ENCODE results near the gene IQSEC1. TPM values are rescaled to one million over a fixed set of nuclear protein-coding genes. Genes with fewer than 3 reads are reported as not detected.
A peak's percentile ranks its signal among the peaks of the same experiment; 100 is the strongest.

Gene IQSEC1
- total and polyA plus RNA-seq, 9 of the 15 experiments (the other 6 are each of a cell fraction or from before 2014, with no cell fraction given): 0.56 to 39.0 (median 6.8) TPM

DNA sequence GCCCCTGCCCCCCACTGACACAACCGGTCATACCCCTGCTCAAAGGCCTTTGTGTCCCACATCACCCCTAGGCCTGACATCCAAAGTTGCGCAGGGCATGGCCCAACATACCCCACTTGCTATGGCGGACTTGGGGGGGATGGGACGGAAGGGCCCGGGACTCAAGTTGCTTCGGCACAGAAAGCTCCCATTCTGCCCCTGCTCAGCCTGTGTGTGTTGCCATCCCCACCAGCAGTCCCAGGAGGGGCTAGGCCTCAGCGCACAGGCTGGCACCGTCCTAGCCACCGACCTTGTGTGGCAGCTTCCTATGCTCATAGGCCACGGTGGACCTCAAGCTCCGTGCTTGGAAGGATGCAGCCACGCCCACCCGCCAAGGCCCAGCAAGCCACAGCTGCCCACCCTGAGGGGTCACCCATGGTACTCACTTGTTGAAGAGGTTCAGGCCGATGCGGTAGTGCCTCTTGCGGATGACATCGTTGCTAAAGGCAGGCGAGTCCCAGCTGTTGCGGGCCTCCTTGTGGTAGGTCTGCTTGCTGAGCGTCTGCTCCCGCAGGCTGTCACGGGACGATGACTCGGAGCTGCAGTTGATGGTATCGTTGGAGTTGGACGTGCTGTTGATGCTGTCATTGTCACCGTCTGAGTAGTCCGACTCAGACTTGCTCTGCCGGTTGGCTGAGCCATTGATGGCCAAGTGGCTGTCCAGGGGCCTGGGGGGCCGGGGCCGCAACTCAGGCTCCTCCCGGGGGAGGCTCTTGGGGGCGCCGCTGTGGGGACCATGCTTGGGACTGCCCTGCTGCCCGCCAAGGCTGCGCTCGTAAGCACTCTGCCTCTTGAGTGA is 138.0 kb downstream of the IQSEC1 start (continued):
- TF ChIP-seq, protein P1, sequence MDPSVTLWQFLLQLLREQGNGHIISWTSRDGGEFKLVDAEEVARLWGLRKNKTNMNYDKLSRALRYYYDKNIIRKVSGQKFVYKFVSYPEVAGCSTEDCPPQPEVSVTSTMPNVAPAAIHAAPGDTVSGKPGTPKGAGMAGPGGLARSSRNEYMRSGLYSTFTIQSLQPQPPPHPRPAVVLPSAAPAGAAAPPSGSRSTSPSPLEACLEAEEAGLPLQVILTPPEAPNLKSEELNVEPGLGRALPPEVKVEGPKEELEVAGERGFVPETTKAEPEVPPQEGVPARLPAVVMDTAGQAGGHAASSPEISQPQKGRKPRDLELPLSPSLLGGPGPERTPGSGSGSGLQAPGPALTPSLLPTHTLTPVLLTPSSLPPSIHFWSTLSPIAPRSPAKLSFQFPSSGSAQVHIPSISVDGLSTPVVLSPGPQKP (CRISPR knock-in tag; IDR thresholded peaks at IDR 0.05): 0 out of 2 replicates have a peak, but pooled peaks have one; percentile 73
- TF ChIP-seq, protein P2, sequence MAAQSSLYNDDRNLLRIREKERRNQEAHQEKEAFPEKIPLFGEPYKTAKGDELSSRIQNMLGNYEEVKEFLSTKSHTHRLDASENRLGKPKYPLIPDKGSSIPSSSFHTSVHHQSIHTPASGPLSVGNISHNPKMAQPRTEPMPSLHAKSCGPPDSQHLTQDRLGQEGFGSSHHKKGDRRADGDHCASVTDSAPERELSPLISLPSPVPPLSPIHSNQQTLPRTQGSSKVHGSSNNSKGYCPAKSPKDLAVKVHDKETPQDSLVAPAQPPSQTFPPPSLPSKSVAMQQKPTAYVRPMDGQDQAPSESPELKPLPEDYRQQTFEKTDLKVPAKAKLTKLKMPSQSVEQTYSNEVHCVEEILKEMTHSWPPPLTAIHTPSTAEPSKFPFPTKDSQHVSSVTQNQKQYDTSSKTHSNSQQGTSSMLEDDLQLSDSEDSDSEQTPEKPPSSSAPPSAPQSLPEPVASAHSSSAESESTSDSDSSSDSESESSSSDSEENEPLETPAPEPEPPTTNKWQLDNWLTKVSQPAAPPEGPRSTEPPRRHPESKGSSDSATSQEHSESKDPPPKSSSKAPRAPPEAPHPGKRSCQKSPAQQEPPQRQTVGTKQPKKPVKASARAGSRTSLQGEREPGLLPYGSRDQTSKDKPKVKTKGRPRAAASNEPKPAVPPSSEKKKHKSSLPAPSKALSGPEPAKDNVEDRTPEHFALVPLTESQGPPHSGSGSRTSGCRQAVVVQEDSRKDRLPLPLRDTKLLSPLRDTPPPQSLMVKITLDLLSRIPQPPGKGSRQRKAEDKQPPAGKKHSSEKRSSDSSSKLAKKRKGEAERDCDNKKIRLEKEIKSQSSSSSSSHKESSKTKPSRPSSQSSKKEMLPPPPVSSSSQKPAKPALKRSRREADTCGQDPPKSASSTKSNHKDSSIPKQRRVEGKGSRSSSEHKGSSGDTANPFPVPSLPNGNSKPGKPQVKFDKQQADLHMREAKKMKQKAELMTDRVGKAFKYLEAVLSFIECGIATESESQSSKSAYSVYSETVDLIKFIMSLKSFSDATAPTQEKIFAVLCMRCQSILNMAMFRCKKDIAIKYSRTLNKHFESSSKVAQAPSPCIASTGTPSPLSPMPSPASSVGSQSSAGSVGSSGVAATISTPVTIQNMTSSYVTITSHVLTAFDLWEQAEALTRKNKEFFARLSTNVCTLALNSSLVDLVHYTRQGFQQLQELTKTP (IDR thresholded peaks at IDR 0.05; ENCODE audit: low read depth in 1 of 2, partially characterized antibody in 2 of 2): no peak
- TF ChIP-seq MEIS2 (IDR thresholded peaks at IDR 0.05; ENCODE audit: partially characterized antibody) (peak; percentile 56), CEBPG (CRISPR knock-in tag; IDR thresholded peaks at IDR 0.05) (peak; percentile 18; the same call in 1 of the 2 replicates), CEBPG (tag; conservative IDR thresholded peaks at IDR 0.05 in 1 of 2, IDR thresholded peaks at IDR 0.05 in 1 of 2) (no peak), SMAD3 (CRISPR knock-in tag; conservative IDR thresholded peaks at IDR 0.05) (0 out of 2 replicates have a peak, but pooled peaks have one; percentile 42), TCFL5 (CRISPR knock-in tag; conservative IDR thresholded peaks at IDR 0.05) (no peak), MAFK (IDR thresholded peaks at IDR 0.05; ENCODE audit: low read length) (peak; percentile 43; the same call in 1 of the 2 replicates), KLF16 (IDR thresholded peaks at IDR 0.05) (no peak), NRF1 (conservative IDR thresholded peaks at IDR 0.05 in 1 of 2, IDR thresholded peaks at IDR 0.05 in 1 of 2) (0 out of 4 replicates have a peak, but pooled peaks of 1 of the 2 experiments have one; percentile 17)
- TF ChIP-seq, protein P3, sequence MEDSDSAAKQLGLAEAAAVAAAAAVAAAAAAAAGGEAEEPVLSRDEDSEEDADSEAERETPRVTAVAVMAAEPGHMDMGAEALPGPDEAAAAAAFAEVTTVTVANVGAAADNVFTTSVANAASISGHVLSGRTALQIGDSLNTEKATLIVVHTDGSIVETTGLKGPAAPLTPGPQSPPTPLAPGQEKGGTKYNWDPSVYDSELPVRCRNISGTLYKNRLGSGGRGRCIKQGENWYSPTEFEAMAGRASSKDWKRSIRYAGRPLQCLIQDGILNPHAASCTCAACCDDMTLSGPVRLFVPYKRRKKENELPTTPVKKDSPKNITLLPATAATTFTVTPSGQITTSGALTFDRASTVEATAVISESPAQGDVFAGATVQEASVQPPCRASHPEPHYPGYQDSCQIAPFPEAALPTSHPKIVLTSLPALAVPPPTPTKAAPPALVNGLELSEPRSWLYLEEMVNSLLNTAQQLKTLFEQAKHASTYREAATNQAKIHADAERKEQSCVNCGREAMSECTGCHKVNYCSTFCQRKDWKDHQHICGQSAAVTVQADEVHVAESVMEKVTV (CRISPR knock-in tag; IDR thresholded peaks at IDR 0.05): 0 out of 2 replicates have a peak, but pooled peaks have one; percentile 19
- TF ChIP-seq, protein P4, sequence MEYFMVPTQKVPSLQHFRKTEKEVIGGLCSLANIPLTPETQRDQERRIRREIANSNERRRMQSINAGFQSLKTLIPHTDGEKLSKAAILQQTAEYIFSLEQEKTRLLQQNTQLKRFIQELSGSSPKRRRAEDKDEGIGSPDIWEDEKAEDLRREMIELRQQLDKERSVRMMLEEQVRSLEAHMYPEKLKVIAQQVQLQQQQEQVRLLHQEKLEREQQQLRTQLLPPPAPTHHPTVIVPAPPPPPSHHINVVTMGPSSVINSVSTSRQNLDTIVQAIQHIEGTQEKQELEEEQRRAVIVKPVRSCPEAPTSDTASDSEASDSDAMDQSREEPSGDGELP (CRISPR knock-in tag; IDR thresholded peaks at IDR 0.05; ENCODE audit: borderline replicate concordance): peak; percentile 98
- TF ChIP-seq, protein P5, sequence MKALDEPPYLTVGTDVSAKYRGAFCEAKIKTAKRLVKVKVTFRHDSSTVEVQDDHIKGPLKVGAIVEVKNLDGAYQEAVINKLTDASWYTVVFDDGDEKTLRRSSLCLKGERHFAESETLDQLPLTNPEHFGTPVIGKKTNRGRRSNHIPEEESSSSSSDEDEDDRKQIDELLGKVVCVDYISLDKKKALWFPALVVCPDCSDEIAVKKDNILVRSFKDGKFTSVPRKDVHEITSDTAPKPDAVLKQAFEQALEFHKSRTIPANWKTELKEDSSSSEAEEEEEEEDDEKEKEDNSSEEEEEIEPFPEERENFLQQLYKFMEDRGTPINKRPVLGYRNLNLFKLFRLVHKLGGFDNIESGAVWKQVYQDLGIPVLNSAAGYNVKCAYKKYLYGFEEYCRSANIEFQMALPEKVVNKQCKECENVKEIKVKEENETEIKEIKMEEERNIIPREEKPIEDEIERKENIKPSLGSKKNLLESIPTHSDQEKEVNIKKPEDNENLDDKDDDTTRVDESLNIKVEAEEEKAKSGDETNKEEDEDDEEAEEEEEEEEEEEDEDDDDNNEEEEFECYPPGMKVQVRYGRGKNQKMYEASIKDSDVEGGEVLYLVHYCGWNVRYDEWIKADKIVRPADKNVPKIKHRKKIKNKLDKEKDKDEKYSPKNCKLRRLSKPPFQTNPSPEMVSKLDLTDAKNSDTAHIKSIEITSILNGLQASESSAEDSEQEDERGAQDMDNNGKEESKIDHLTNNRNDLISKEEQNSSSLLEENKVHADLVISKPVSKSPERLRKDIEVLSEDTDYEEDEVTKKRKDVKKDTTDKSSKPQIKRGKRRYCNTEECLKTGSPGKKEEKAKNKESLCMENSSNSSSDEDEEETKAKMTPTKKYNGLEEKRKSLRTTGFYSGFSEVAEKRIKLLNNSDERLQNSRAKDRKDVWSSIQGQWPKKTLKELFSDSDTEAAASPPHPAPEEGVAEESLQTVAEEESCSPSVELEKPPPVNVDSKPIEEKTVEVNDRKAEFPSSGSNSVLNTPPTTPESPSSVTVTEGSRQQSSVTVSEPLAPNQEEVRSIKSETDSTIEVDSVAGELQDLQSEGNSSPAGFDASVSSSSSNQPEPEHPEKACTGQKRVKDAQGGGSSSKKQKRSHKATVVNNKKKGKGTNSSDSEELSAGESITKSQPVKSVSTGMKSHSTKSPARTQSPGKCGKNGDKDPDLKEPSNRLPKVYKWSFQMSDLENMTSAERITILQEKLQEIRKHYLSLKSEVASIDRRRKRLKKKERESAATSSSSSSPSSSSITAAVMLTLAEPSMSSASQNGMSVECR (CRISPR knock-in tag; IDR thresholded peaks at IDR 0.05): peak; percentile 59; the same call in 1 of the 2 replicates
